ENCODE results near the gene CENPX. TPM values are rescaled to one million over a fixed set of nuclear protein-coding genes. Genes with fewer than 3 reads are reported as not detected.

Gene CENPX
- total and polyA plus RNA-seq, 2 of the 13 experiments (the other 11 are each of a cell fraction or from before 2014, with no cell fraction given): 92.7 to 170 TPM

DNA sequence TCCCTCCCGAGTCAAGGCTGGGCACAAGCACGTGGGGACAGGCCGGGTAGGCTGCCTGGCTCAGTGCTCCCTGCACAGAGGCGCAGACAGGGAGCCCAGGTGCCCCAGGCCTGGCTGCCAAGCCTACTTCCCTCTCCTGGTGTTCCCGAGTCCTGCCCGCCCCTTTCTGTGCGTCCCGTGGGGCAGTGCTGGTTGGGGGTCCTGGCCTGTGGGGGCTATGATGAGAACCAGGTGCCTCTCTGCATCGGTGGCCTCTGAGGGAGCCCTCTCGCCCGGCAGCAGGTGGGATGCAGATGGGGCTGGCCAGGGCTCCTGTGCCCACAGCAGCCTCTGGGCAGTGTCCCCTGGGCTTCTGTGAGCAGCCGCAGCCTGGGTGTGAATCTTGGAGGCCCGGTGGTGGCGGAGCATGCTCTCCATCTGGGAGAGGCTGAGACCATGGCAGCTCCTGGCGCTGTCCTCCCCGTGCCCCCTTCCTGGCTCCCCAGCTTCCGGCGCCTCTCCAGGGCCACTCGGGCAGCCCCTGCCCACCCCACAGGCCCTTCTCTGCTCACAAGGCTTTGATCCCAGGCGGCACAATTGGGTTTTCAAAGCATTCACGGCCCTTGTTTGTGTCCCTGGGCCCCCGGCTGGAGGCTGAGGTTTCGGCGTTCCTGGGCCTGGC lies 7.2 kb downstream of the CENPX start (continued):
- TF ChIP-seq, protein P1, sequence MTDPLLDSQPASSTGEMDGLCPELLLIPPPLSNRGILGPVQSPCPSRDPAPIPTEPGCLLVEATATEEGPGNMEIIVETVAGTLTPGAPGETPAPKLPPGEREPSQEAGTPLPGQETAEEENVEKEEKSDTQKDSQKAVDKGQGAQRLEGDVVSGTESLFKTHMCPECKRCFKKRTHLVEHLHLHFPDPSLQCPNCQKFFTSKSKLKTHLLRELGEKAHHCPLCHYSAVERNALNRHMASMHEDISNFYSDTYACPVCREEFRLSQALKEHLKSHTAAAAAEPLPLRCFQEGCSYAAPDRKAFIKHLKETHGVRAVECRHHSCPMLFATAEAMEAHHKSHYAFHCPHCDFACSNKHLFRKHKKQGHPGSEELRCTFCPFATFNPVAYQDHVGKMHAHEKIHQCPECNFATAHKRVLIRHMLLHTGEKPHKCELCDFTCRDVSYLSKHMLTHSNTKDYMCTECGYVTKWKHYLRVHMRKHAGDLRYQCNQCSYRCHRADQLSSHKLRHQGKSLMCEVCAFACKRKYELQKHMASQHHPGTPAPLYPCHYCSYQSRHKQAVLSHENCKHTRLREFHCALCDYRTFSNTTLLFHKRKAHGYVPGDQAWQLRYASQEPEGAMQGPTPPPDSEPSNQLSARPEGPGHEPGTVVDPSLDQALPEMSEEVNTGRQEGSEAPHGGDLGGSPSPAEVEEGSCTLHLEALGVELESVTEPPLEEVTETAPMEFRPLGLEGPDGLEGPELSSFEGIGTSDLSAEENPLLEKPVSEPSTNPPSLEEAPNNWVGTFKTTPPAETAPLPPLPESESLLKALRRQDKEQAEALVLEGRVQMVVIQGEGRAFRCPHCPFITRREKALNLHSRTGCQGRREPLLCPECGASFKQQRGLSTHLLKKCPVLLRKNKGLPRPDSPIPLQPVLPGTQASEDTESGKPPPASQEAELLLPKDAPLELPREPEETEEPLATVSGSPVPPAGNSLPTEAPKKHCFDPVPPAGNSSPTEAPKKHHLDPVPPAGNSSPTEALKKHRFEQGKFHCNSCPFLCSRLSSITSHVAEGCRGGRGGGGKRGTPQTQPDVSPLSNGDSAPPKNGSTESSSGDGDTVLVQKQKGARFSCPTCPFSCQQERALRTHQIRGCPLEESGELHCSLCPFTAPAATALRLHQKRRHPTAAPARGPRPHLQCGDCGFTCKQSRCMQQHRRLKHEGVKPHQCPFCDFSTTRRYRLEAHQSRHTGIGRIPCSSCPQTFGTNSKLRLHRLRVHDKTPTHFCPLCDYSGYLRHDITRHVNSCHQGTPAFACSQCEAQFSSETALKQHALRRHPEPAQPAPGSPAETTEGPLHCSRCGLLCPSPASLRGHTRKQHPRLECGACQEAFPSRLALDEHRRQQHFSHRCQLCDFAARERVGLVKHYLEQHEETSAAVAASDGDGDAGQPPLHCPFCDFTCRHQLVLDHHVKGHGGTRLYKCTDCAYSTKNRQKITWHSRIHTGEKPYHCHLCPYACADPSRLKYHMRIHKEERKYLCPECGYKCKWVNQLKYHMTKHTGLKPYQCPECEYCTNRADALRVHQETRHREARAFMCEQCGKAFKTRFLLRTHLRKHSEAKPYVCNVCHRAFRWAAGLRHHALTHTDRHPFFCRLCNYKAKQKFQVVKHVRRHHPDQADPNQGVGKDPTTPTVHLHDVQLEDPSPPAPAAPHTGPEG (CRISPR knock-in tag; IDR thresholded peaks at IDR 0.05): 0 out of 2 replicates have a peak, but pooled peaks have one; percentile 69
- TF ChIP-seq ZNF569 (CRISPR knock-in tag; IDR thresholded peaks at IDR 0.05; ENCODE audit: borderline replicate concordance) (no peak), ATF7-NPFF (CRISPR knock-in tag; IDR thresholded peaks at IDR 0.05; ENCODE audit: low read depth) (no peak; the same call in 1 of the 2 replicates), RARG (CRISPR knock-in tag; IDR thresholded peaks at IDR 0.05; ENCODE audit: low read depth) (no peak), FOSL1 (CRISPR knock-in tag; IDR thresholded peaks at IDR 0.05; ENCODE audit: borderline replicate concordance) (no peak), RBAK (CRISPR knock-in tag; IDR thresholded peaks at IDR 0.05) (no peak), ELF4 (CRISPR knock-in tag; IDR thresholded peaks at IDR 0.05; ENCODE audit: borderline replicate concordance) (no peak), HHEX (CRISPR knock-in tag; IDR thresholded peaks at IDR 0.05) (peak; percentile 51), KMT2B (CRISPR knock-in tag; IDR thresholded peaks at IDR 0.05) (no peak)
- TF ChIP-seq, protein P2, sequence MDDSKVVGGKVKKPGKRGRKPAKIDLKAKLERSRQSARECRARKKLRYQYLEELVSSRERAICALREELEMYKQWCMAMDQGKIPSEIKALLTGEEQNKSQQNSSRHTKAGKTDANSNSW (CRISPR knock-in tag; IDR thresholded peaks at IDR 0.05; ENCODE audit: borderline replicate concordance): no peak
- TF ChIP-seq, protein P3, sequence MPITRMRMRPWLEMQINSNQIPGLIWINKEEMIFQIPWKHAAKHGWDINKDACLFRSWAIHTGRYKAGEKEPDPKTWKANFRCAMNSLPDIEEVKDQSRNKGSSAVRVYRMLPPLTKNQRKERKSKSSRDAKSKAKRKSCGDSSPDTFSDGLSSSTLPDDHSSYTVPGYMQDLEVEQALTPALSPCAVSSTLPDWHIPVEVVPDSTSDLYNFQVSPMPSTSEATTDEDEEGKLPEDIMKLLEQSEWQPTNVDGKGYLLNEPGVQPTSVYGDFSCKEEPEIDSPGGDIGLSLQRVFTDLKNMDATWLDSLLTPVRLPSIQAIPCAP (CRISPR knock-in tag; IDR thresholded peaks at IDR 0.05; ENCODE audit: low read depth): no peak
- TF ChIP-seq, protein P4, sequence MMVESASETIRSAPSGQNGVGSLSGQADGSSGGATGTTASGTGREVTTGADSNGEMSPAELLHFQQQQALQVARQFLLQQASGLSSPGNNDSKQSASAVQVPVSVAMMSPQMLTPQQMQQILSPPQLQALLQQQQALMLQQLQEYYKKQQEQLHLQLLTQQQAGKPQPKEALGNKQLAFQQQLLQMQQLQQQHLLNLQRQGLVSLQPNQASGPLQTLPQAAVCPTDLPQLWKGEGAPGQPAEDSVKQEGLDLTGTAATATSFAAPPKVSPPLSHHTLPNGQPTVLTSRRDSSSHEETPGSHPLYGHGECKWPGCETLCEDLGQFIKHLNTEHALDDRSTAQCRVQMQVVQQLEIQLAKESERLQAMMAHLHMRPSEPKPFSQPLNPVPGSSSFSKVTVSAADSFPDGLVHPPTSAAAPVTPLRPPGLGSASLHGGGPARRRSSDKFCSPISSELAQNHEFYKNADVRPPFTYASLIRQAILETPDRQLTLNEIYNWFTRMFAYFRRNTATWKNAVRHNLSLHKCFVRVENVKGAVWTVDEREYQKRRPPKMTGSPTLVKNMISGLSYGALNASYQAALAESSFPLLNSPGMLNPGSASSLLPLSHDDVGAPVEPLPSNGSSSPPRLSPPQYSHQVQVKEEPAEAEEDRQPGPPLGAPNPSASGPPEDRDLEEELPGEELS (CRISPR knock-in tag; IDR thresholded peaks at IDR 0.05): peak; percentile 67

All from HepG2 (cell line).